T-cell (primary cell): ENCODE measurements around the gene ADARB2. TPM values are rescaled to one million over a fixed set of nuclear protein-coding genes. Genes with fewer than 3 reads are reported as not detected.
"Not testable (repeated sequence)": the region's sequence is repeated elsewhere in the genome, so short reads cannot be mapped to it uniquely, and the experiment has no call there.

Source experiments
- ATAC-seq, 4 experiments: fragments of 200-7000 bp in 3 of 4; fragments of 150-1000 bp in 1 of 4; cut with Tn5 transposase; replicated peaks in 1 of 4; 1 replicate in 3 of 4; 2 replicates in 1 of 4; pipeline ENCODE4 v1.10.0; 2021; ENCODE audit warnings: moderate library complexity in 3 of 4, mild to moderate bottlenecking in 2 of 4, moderate number of reproducible peaks in 1 of 4
- CTCF ChIA-PET, 2 donors: fragments of 300-600 bp; sonication (Branson Sonifier 250); formaldehyde crosslinking; loops; one replicate each; lab custom pipeline; 2022; ENCODE audit warnings: antibody characterized with exemption in 2 of 2; lab: Charles Lee
- POLR2A ChIA-PET, 2 donors: fragments of 300-600 bp; sonication (Branson Sonifier 250); formaldehyde crosslinking; loops; one replicate each; lab custom pipeline; 2022; ENCODE audit warnings: antibody characterized with exemption in 2 of 2; lab: Charles Lee
- DNase-seq, 35 experiments: peaks; one replicate each; pipeline versions ENCODE4 v3.0.0 to v3.0.0-alpha.2; 2013 to 2023
- H3K27ac ChIP-seq: one replicate; pipeline ENCODE4 v1.5.1; 2013; ENCODE audit warnings: low read length
- H3K27me3 ChIP-seq, 2 experiments: replicated peaks in 1 of 2; 1 replicate in 1 of 2; 2 replicates in 1 of 2; pipeline versions ENCODE4 v1.6.1 to v1.7.0; 2013; ENCODE audit warnings: low read length in 1 of 2, mixed read lengths in 1 of 2; ENCODE audit not compliant: control insufficient read depth in 2 of 2, insufficient read depth in 2 of 2; ENCODE audit errors: extremely low read depth in 1 of 2
- H3K36me3 ChIP-seq, 2 donors: 1 replicate in 1 of 2; 2 replicates in 1 of 2; pipeline versions ENCODE4 v1.6.1 to v1.7.0; 2013; ENCODE audit warnings: low read length in 1 of 2; ENCODE audit not compliant: control insufficient read depth in 2 of 2, insufficient read depth in 1 of 2; ENCODE audit errors: extremely low read depth in 1 of 2
- H3K4me1 ChIP-seq, 2 experiments: 1 replicate in 1 of 2; 2 replicates in 1 of 2; pipeline versions ENCODE4 v1.6.1 to v1.7.0; 2013; ENCODE audit warnings: low read length in 2 of 2, mixed read lengths in 1 of 2; ENCODE audit not compliant: insufficient read depth in 2 of 2, control insufficient read depth in 1 of 2; ENCODE audit errors: extremely low read depth in 1 of 2
- H3K4me3 ChIP-seq, 2 donors: 1 replicate in 1 of 2; 2 replicates in 1 of 2; pipeline versions ENCODE4 v1.5.1 to v1.7.0; 2013; ENCODE audit warnings: mild to moderate bottlenecking in 2 of 2, low read length in 1 of 2, moderate library complexity in 1 of 2; ENCODE audit not compliant: control insufficient read depth in 1 of 2; ENCODE audit errors: extremely low read depth in 1 of 2
- H3K9me3 ChIP-seq: 2 replicates; pipeline ENCODE4 v1.7.0; 2013
- H3K27ac Mint-ChIP-seq, 2 donors: one replicate each; pipeline ENCODE4 v1.8.0; 2020 to 2021; ENCODE audit warnings: mild to moderate bottlenecking in 2 of 2, mixed read lengths in 2 of 2
- H3K27me3 Mint-ChIP-seq, 2 donors: one replicate each; pipeline ENCODE4 v1.8.0; 2021 to 2022; ENCODE audit warnings: mixed read lengths in 2 of 2
- H3K36me3 Mint-ChIP-seq: one replicate; pipeline ENCODE4 v1.8.0; 2021; ENCODE audit warnings: mixed read lengths
- H3K4me1 Mint-ChIP-seq, 3 donors: one replicate each; pipeline ENCODE4 v1.8.0; 2020 to 2022; ENCODE audit warnings: mixed read lengths in 3 of 3, mild to moderate bottlenecking in 1 of 3
- H3K4me3 Mint-ChIP-seq, 3 donors: one replicate each; pipeline ENCODE4 v1.8.0; 2020 to 2022; ENCODE audit warnings: mild to moderate bottlenecking in 3 of 3, mixed read lengths in 3 of 3, moderate library complexity in 3 of 3
- H3K9me3 Mint-ChIP-seq, 3 donors: one replicate each; pipeline ENCODE4 v1.8.0; 2020 to 2022; ENCODE audit warnings: mixed read lengths in 3 of 3
- WGBS: methylation state at CpG from one replicate; pipeline ENCODE4 v1.1.5; 2013; ENCODE audit warnings: missing lambda C conversion rate; ENCODE audit not compliant: insufficient coverage; 5-methylcytosine and 5-hydroxymethylcytosine counted together
- total RNA-seq, 35 experiments: library from RNA in 6 of 35; stranded (reverse) in 6 of 35; fragments of 120-200 nt in 1 of 35; gene quantifications; one replicate each; pipeline versions ENCODE4 v1.2.1 to v1.2.4 and lab custom pipeline; 2013 to 2026

The ADARB2 gene
- total RNA-seq, 5 donors from 2014 or later (not counting 1 experiment from before 2014, with no cell fraction given), result 0.07 to 4.0 (median 0.41) TPM

- no peaks in the 10 kb centered on the region for H3K4me1 Mint-ChIP-seq
- POLR2A ChIA-PET, result no interaction called here
- no peak overlapping the region for H3K27ac Mint-ChIP-seq
- no peak overlapping the region for H3K4me3 ChIP-seq
- DNase-seq, result no peak
- no peaks in the 10 kb centered on the region for H3K36me3 Mint-ChIP-seq
- 81% methylated on average over 9 of the region's 19 CpGs for whole genome bisulfite sequencing
- CTCF ChIA-PET, result no interaction called here
- H3K4me1 ChIP-seq, result peaks cover 0 to 2% of the 10 kb centered on the region in 2 experiments
- no peaks in the 10 kb centered on the region for H3K9me3 ChIP-seq
- H3K27me3 Mint-ChIP-seq, result peaks cover 5 to 12% of the 10 kb centered on the region in 2 donors
- no peak overlapping the region for H3K27ac ChIP-seq
- peaks cover 0 to 9% of the 10 kb centered on the region in 2 experiments for H3K27me3 ChIP-seq
- no peak for ATAC-seq
- no peaks in the 10 kb centered on the region for H3K9me3 Mint-ChIP-seq
- H3K4me3 Mint-ChIP-seq, result no peak overlapping the region
- no peaks in the 10 kb centered on the region for H3K36me3 ChIP-seq
Observed at GRCh38 chr10:1465418-1465911, 271.9 kb downstream of the ADARB2 start.

GRCh38 chr10:1464881-1465417 lies 272.4 kb downstream of the ADARB2 start:
- 57% methylated on average over 13 of the region's 17 CpGs for WGBS
- no peaks in the 10 kb centered on the region for H3K36me3 Mint-ChIP-seq
- ChIA-PET POLR2A (no interaction called here), CTCF (no interaction called here)
- H3K27ac Mint-ChIP-seq, result no peak overlapping the region
- DNase-seq (no peak), ATAC-seq (no peak)
- Histone ChIP-seq H3K36me3 (no peaks in the 10 kb centered on the region), H3K27me3 (peaks cover 0 to 9% of the 10 kb centered on the region in 2 experiments), H3K27ac (no peak overlapping the region), H3K4me3 (no peak overlapping the region), H3K9me3 (no peaks in the 10 kb centered on the region), H3K4me1 (peaks cover 0 to 2% of the 10 kb centered on the region in 2 experiments)
- H3K27me3 Mint-ChIP-seq, result peaks cover 5 to 12% of the 10 kb centered on the region in 2 donors
- no peaks in the 10 kb centered on the region for H3K4me1 Mint-ChIP-seq
- no peak overlapping the region for H3K4me3 Mint-ChIP-seq
- H3K9me3 Mint-ChIP-seq, result no peaks in the 10 kb centered on the region

DNA sequence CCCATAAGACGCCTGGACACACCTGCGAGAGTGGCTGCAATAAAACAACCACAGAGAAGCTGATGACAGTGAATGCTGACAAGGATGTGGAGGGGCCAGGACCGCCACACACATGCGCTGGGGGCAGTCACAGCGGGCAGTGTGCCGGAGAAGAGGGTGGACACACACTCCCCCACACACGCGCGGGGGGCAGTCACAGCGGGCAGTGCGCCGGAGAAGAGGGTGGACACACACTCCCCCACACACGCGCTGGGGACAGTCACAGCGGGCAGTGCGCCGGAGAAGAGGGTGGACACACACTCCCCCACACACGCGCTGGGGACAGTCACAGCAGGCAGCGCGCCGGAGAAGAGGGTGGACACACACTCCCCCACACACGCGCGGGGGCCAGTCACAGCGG lies 273.4 kb downstream of the ADARB2 start:
- H3K9me3 ChIP-seq, H3K27ac ChIP-seq, H3K27ac Mint-ChIP-seq, H3K27me3 Mint-ChIP-seq, H3K4me3 ChIP-seq, H3K9me3 Mint-ChIP-seq, DNase-seq, POLR2A ChIA-PET, CTCF ChIA-PET, H3K36me3 Mint-ChIP-seq, H3K4me1 Mint-ChIP-seq, H3K4me3 Mint-ChIP-seq, H3K36me3 ChIP-seq, H3K4me1 ChIP-seq, ATAC-seq: not testable (repeated sequence)
- peaks cover 0 to 12% of the 10 kb centered on the region in 2 experiments for H3K27me3 ChIP-seq
- 91% methylated on average over 11 of the region's 26 CpGs for WGBS

- ChIA-PET CTCF (no interaction called here), POLR2A (no interaction called here)
- Mint-ChIP-seq H3K27me3 (peaks cover 8% of the 10 kb centered on the region in 2 donors), H3K9me3 (no peaks in the 10 kb centered on the region), H3K27ac (no peak overlapping the region), H3K4me3 (no peak overlapping the region), H3K4me1 (no peaks in the 10 kb centered on the region), H3K36me3 (no peaks in the 10 kb centered on the region)
- Histone ChIP-seq H3K27ac (no peak overlapping the region), H3K4me3 (peak overlapping the region in 1 of 2 donors; percentile 2), H3K9me3 (no peaks in the 10 kb centered on the region), H3K36me3 (no peaks in the 10 kb centered on the region), H3K4me1 (peaks cover 0 to 2% of the 10 kb centered on the region in 2 experiments), H3K27me3 (peaks cover 0 to 12% of the 10 kb centered on the region in 2 experiments)
- 66% methylated on average over 19 of the region's 23 CpGs for WGBS
- DNase-seq, result no peak
- no peak for ATAC-seq
Observed at GRCh38 chr10:1462994-1463633, 274.2 kb downstream of the ADARB2 start.

- H3K27ac ChIP-seq, result no peak overlapping the region
- peaks cover 0 to 12% of the 10 kb centered on the region in 2 experiments for H3K27me3 ChIP-seq
- 92% methylated on average over 1 of the region's 1 CpG for WGBS
- no peaks in the 10 kb centered on the region for H3K4me1 Mint-ChIP-seq
- H3K27ac Mint-ChIP-seq, result no peak overlapping the region
- peaks cover 0 to 2% of the 10 kb centered on the region in 2 experiments for H3K4me1 ChIP-seq
- no peaks in the 10 kb centered on the region for H3K9me3 Mint-ChIP-seq
- H3K4me3 Mint-ChIP-seq, result no peak overlapping the region
- peaks cover 13% of the 10 kb centered on the region in 2 donors for H3K27me3 Mint-ChIP-seq
- no peaks in the 10 kb centered on the region for H3K9me3 ChIP-seq
- ATAC-seq (no peak), DNase-seq (no peak)
- H3K36me3 Mint-ChIP-seq, result no peaks in the 10 kb centered on the region
- ChIA-PET CTCF (no interaction called here), POLR2A (no interaction called here)
- H3K36me3 ChIP-seq, result no peaks in the 10 kb centered on the region
- H3K4me3 ChIP-seq, result no peak overlapping the region
Observed at GRCh38 chr10:1462521-1462920, 274.8 kb downstream of the ADARB2 start.

GRCh38 chr10:1462032-1462431 lies 275.3 kb downstream of the ADARB2 start:
- Mint-ChIP-seq H3K4me3 (no peak overlapping the region), H3K9me3 (no peaks in the 10 kb centered on the region), H3K36me3 (no peaks in the 10 kb centered on the region), H3K27ac (no peak overlapping the region), H3K27me3 (peaks cover 16 to 18% of the 10 kb centered on the region in 2 donors), H3K4me1 (no peaks in the 10 kb centered on the region)
- POLR2A ChIA-PET, result no interaction called here
- 83% methylated on average over 2 of the region's 5 CpGs for WGBS
- peaks cover 0 to 2% of the 10 kb centered on the region in 2 experiments for H3K4me1 ChIP-seq
- no peak overlapping the region for H3K4me3 ChIP-seq
- DNase-seq (no peak), ATAC-seq (no peak)
- H3K27ac ChIP-seq, result no peak overlapping the region
- CTCF ChIA-PET, result no interaction called here
- no peaks in the 10 kb centered on the region for H3K36me3 ChIP-seq
- H3K27me3 ChIP-seq, result peaks cover 0 to 13% of the 10 kb centered on the region in 2 experiments
- H3K9me3 ChIP-seq, result no peaks in the 10 kb centered on the region
